ENCODE measurements around the gene PHC1. TPM values are rescaled to one million over a fixed set of nuclear protein-coding genes. Genes with fewer than 3 reads are reported as not detected.

The PHC1 gene
- total RNA-seq, 1 experiment from 2014 or later = 568 TPM

DNA sequence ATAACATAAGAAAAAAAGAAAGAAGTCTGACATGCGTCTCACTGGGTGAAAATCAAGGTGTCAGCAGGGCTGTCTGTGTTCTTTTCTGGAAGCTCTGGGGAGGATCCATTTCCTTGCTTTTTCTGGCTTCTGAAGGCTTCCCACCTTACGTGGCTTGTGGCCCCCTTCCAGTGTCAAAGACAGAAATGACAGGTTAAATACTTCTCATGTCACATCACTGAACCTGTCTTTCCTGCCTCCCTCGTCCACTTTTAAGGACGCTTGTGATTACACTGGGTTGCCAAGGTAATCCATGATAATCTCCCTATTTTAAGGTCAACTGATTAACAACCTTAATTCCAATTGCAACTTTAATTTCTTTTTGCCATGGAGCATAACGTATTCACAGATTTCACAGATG, 4.6 kb upstream of the PHC1 start:
- no peak overlapping the region for H3K4me2 ChIP-seq (ENCODE audit: insufficient read depth, insufficient read length, low read length)
- Mint-ChIP-seq H3K27ac (peak overlapping the region; percentile 94 to 100 (median 100)), H3K4me3 (no peak overlapping the region), H3K27me3 (ENCODE audit: low read depth) (no peaks in the 10 kb centered on the region), H3K9me3 (peaks cover 0 to 3% of the 10 kb centered on the region in 2 experiments; a peak in 1 of 5 replicates), H3K4me1 (peaks cover 68 to 69% of the 10 kb centered on the region in 2 experiments), H3K36me3 (ENCODE audit: insufficient read depth in 1 of 3, low read depth in 3 of 3) (no peaks in the 10 kb centered on the region; a peak in 1 of 7 replicates)
- no peak overlapping the region for H3T11ph ChIP-seq (ENCODE audit: low read length)
- WGBS (ENCODE audit: extremely low coverage, insufficient read length, low lambda C conversion rate) = no CpG with 5 or more reads among the region's 5 CpGs
- H3K27ac ChIP-seq (ENCODE audit: insufficient read length, low read depth, low read length) = peak overlapping the region; percentile 98
- H3K9ac ChIP-seq (ENCODE audit: extremely low read depth, insufficient read length, low read length) = no peak overlapping the region
- H2BK120ac ChIP-seq (ENCODE audit: low read depth, low read length, poor library complexity, severe bottlenecking) = no peak overlapping the region
- no peak overlapping the region for H4K91ac ChIP-seq (ENCODE audit: insufficient read length, low read depth, low read length)
- H3K14ac ChIP-seq (ENCODE audit: insufficient read depth, low read length) = no peak overlapping the region
- no peaks in the 10 kb centered on the region for H3K79me1 ChIP-seq (ENCODE audit: insufficient read depth, low read depth, low read length, poor library complexity, severe bottlenecking)
- no peak overlapping the region for H4K5ac ChIP-seq (ENCODE audit: insufficient read length, low read depth, low read length)
- peaks cover 2% of the 10 kb centered on the region; the same call in 1 of the 2 replicates for H3K4me1 ChIP-seq (ENCODE audit: insufficient read depth, low read length)
- no peak overlapping the region for H4K8ac ChIP-seq (replicated peaks; ENCODE audit: insufficient read length, low read depth, low read length)
- H2AFZ ChIP-seq (ENCODE audit: low read length) = no peak overlapping the region
- no peaks in the 10 kb centered on the region for H4K20me1 ChIP-seq (ENCODE audit: control insufficient read depth, insufficient read depth, insufficient read length)
- H3K23me2 ChIP-seq (ENCODE audit: insufficient read length, low read depth, low read length, poor library complexity, severe bottlenecking) = peaks cover 3% of the 10 kb centered on the region
- no peak overlapping the region for H2BK20ac ChIP-seq (ENCODE audit: low read depth, low read length, poor library complexity, severe bottlenecking)
- H2BK5ac ChIP-seq (ENCODE audit: insufficient read length, low read length) = no peak overlapping the region
- H3K18ac ChIP-seq (ENCODE audit: insufficient read length, low read depth, low read length) = no peak overlapping the region
- no peak overlapping the region for H3K23ac ChIP-seq (ENCODE audit: insufficient read length, low read depth, low read length)
- H3K79me2 ChIP-seq (ENCODE audit: insufficient read depth, low read length) = peaks cover under 1% of the 10 kb centered on the region; the same call in 1 of the 2 replicates
- H3K27me3 ChIP-seq (ENCODE audit: insufficient read depth, low read length) = no peaks in the 10 kb centered on the region
- no peak overlapping the region for H2BK15ac ChIP-seq (ENCODE audit: low read depth, low read length)
- no peak overlapping the region for H2BK12ac ChIP-seq (ENCODE audit: insufficient read length, low read depth, low read length)
- H3K56ac ChIP-seq (ENCODE audit: insufficient read length, low read depth, low read length) = no peak overlapping the region
- H3K4ac ChIP-seq (ENCODE audit: low read depth, low read length) = no peak overlapping the region; the same call in 1 of the 2 replicates
- no peaks in the 10 kb centered on the region for H3K9me3 ChIP-seq (ENCODE audit: control insufficient read depth, low read depth, low read length)
- H2AK5ac ChIP-seq (ENCODE audit: insufficient read length, low read length) = no peak overlapping the region
- no peak for DNase-seq
- TF ChIP-seq, protein P1, sequence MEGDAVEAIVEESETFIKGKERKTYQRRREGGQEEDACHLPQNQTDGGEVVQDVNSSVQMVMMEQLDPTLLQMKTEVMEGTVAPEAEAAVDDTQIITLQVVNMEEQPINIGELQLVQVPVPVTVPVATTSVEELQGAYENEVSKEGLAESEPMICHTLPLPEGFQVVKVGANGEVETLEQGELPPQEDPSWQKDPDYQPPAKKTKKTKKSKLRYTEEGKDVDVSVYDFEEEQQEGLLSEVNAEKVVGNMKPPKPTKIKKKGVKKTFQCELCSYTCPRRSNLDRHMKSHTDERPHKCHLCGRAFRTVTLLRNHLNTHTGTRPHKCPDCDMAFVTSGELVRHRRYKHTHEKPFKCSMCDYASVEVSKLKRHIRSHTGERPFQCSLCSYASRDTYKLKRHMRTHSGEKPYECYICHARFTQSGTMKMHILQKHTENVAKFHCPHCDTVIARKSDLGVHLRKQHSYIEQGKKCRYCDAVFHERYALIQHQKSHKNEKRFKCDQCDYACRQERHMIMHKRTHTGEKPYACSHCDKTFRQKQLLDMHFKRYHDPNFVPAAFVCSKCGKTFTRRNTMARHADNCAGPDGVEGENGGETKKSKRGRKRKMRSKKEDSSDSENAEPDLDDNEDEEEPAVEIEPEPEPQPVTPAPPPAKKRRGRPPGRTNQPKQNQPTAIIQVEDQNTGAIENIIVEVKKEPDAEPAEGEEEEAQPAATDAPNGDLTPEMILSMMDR (conservative IDR thresholded peaks at IDR 0.05) = no peak

All from H9 (cell line).